WTC11 (cell line): ENCODE measurements around the gene MYRF. TPM values are rescaled to one million over a fixed set of nuclear protein-coding genes. Genes with fewer than 3 reads are reported as not detected.

Experiments used
- ATAC-seq: fragments of 200-7000 bp; cut with Tn5 transposase; 2 replicates; pipeline ENCODE4 v1.10.0; 2021; ENCODE audit warnings: mild to moderate bottlenecking, moderate library complexity
- CTCF ChIA-PET: fragments of 300-600 bp; sonication (Branson Sonifier 250); formaldehyde crosslinking; loops from one replicate; lab custom pipeline; 2021; ENCODE audit warnings: antibody characterized with exemption; lab: Charles Lee
- POLR2A ChIA-PET: fragments of 350-600 bp; sonication (Branson Sonifier 250); formaldehyde crosslinking; loops from one replicate; lab custom pipeline; 2021; ENCODE audit warnings: antibody characterized with exemption; lab: Charles Lee
- DNase-seq: peaks from one replicate; pipeline ENCODE4 v3.0.0; 2021; ENCODE audit warnings: low spot score
- H3K27ac Mint-ChIP-seq: 2 replicates; pipeline ENCODE4 v1.8.0; 2021; ENCODE audit warnings: mixed read lengths
- H3K27me3 Mint-ChIP-seq: 2 replicates; pipeline ENCODE4 v1.8.0; 2021; ENCODE audit warnings: low read depth, mild to moderate bottlenecking, moderate library complexity, mixed read lengths
- H3K36me3 Mint-ChIP-seq: 2 replicates; pipeline ENCODE4 v1.8.0; 2021; ENCODE audit warnings: mixed read lengths
- H3K4me1 Mint-ChIP-seq: 2 replicates; pipeline ENCODE4 v1.8.0; 2022; ENCODE audit warnings: mixed read lengths
- H3K4me3 Mint-ChIP-seq: 2 replicates; pipeline ENCODE4 v1.8.0; 2021; ENCODE audit warnings: mild to moderate bottlenecking, moderate library complexity, mixed read lengths
- H3K9me3 Mint-ChIP-seq: 2 replicates; pipeline ENCODE4 v1.8.0; 2021; ENCODE audit warnings: mixed read lengths
- CREB1 ChIP-seq: sonication (generic); formaldehyde crosslinking; IDR thresholded peaks from 2 replicates; pipeline ENCODE4 v1.8.0; 2023; ENCODE audit warnings: mild to moderate bottlenecking, missing genetic modification reagents
- ESRRA ChIP-seq: sonication (generic); formaldehyde crosslinking; IDR thresholded peaks from 2 replicates; pipeline ENCODE4 v1.8.1; 2022; ENCODE audit warnings: mild to moderate bottlenecking, missing genetic modification reagents, borderline replicate concordance
- HMGA2 ChIP-seq: fragments of 250-450 bp; sonication (Bioruptor Pico); IDR thresholded peaks from 2 replicates; pipeline ENCODE4 v1.4.0; 2021; ENCODE audit warnings: mild to moderate bottlenecking, moderate library complexity
- JAZF1 ChIP-seq: fragments of 250-450 bp; sonication (Bioruptor Pico); IDR thresholded peaks from 2 replicates; pipeline ENCODE4 v1.9.0; 2021; ENCODE audit warnings: moderate library complexity, mild to moderate bottlenecking, inconsistent platforms
- SMAD3 ChIP-seq: sonication (generic); formaldehyde crosslinking; IDR thresholded peaks from 2 replicates; pipeline ENCODE4 v1.8.0; 2022; ENCODE audit warnings: missing genetic modification reagents, mild to moderate bottlenecking, borderline replicate concordance
- SOX15 ChIP-seq: fragments of 250-450 bp; sonication (Bioruptor Pico); IDR thresholded peaks from 2 replicates; pipeline ENCODE4 v1.9.0; 2021; ENCODE audit warnings: mild to moderate bottlenecking
- TCF7 ChIP-seq: sonication (generic); formaldehyde crosslinking; IDR thresholded peaks from 2 replicates; pipeline ENCODE4 v1.8.0; 2022; ENCODE audit warnings: mild to moderate bottlenecking, low read depth, missing genetic modification reagents, moderate library complexity
- TP53 ChIP-seq: sonication (generic); formaldehyde crosslinking; IDR thresholded peaks from 2 replicates; pipeline ENCODE4 v1.8.1; 2023; ENCODE audit warnings: mild to moderate bottlenecking, missing genetic modification reagents
- ZNF121 ChIP-seq: sonication (generic); formaldehyde crosslinking; IDR thresholded peaks from 2 replicates; pipeline ENCODE4 v1.8.0; 2023; ENCODE audit warnings: missing genetic modification reagents
- ZNF416 ChIP-seq: fragments of 250-450 bp; sonication (Bioruptor Pico); IDR thresholded peaks from 2 replicates; pipeline ENCODE4 v1.9.0; 2021; ENCODE audit warnings: mild to moderate bottlenecking, inconsistent platforms
- total RNA-seq: library from RNA; stranded (reverse); gene quantifications from 3 replicates; pipeline ENCODE4 v1.2.3, GENCODE V29; 2021
- TF ChIP-seq, protein P1 (sequence below): sonication (generic); formaldehyde crosslinking; IDR thresholded peaks from 2 replicates; pipeline ENCODE4 v1.8.0; 2023; ENCODE audit warnings: mild to moderate bottlenecking, missing genetic modification reagents
- TF ChIP-seq, protein P2 (sequence below): fragments of 250-450 bp; sonication (Bioruptor Pico); IDR thresholded peaks from 2 replicates; pipeline ENCODE4 v1.9.0; 2021; ENCODE audit warnings: mild to moderate bottlenecking, borderline replicate concordance
- TF ChIP-seq, protein P3 (sequence below): sonication (generic); formaldehyde crosslinking; IDR thresholded peaks from 2 replicates; pipeline ENCODE4 v1.8.1; 2022; ENCODE audit warnings: missing genetic modification reagents, borderline replicate concordance
- TF ChIP-seq, protein P4 (sequence below): sonication (generic); formaldehyde crosslinking; IDR thresholded peaks from 2 replicates; pipeline ENCODE4 v1.8.0; 2023; ENCODE audit warnings: missing genetic modification reagents
- TF ChIP-seq, protein P5 (sequence below): sonication (generic); formaldehyde crosslinking; IDR thresholded peaks from 2 replicates; pipeline ENCODE4 v1.8.1; 2023; ENCODE audit warnings: mild to moderate bottlenecking, moderate library complexity, missing genetic modification reagents
- TF ChIP-seq, protein P6 (sequence below): sonication (generic); formaldehyde crosslinking; IDR thresholded peaks from 2 replicates; pipeline ENCODE4 v1.8.1; 2023; ENCODE audit warnings: mild to moderate bottlenecking, missing genetic modification reagents, moderate library complexity
- TF ChIP-seq, protein P7 (sequence below): sonication (generic); formaldehyde crosslinking; IDR thresholded peaks from 2 replicates; pipeline ENCODE4 v1.8.1; 2022; ENCODE audit warnings: mild to moderate bottlenecking, missing genetic modification reagents, moderate library complexity, borderline replicate concordance
- TF ChIP-seq, protein P8 (sequence below): sonication (generic); formaldehyde crosslinking; IDR thresholded peaks from 2 replicates; pipeline ENCODE4 v1.8.0; 2022; ENCODE audit warnings: mild to moderate bottlenecking, missing genetic modification reagents
- TF ChIP-seq, protein P9 (sequence below): sonication (generic); formaldehyde crosslinking; IDR thresholded peaks from 2 replicates; pipeline ENCODE4 v1.8.1; 2022; ENCODE audit warnings: low read depth, missing genetic modification reagents, borderline replicate concordance

The MYRF gene
- total RNA-seq, 1 experiment from 2014 or later: 5.9 TPM

DNA sequence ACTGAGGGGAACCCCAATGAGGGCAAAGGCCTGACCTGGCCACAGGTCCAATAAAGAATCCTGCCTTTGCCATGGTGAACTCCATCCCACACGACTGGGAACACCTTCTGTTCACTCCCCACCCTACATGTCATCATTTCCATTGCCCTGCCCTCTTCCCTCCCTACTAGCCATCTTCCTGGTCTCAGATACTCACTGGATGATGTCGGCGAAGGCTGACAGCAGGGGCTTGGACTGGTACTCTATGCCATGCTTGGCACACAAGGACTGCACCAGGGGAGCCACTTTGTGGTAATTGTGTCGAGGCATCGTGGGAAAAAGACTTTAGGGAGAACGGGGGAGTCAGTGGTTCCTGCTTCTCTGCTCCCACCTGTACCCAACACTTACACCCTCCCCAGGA, 50.2 kb downstream of the MYRF start (continued):
- TF ChIP-seq, protein P1, sequence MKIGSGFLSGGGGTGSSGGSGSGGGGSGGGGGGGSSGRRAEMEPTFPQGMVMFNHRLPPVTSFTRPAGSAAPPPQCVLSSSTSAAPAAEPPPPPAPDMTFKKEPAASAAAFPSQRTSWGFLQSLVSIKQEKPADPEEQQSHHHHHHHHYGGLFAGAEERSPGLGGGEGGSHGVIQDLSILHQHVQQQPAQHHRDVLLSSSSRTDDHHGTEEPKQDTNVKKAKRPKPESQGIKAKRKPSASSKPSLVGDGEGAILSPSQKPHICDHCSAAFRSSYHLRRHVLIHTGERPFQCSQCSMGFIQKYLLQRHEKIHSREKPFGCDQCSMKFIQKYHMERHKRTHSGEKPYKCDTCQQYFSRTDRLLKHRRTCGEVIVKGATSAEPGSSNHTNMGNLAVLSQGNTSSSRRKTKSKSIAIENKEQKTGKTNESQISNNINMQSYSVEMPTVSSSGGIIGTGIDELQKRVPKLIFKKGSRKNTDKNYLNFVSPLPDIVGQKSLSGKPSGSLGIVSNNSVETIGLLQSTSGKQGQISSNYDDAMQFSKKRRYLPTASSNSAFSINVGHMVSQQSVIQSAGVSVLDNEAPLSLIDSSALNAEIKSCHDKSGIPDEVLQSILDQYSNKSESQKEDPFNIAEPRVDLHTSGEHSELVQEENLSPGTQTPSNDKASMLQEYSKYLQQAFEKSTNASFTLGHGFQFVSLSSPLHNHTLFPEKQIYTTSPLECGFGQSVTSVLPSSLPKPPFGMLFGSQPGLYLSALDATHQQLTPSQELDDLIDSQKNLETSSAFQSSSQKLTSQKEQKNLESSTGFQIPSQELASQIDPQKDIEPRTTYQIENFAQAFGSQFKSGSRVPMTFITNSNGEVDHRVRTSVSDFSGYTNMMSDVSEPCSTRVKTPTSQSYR (CRISPR knock-in tag): no peak
- no peak for TF ChIP-seq HMGA2 (CRISPR knock-in tag)

DNA sequence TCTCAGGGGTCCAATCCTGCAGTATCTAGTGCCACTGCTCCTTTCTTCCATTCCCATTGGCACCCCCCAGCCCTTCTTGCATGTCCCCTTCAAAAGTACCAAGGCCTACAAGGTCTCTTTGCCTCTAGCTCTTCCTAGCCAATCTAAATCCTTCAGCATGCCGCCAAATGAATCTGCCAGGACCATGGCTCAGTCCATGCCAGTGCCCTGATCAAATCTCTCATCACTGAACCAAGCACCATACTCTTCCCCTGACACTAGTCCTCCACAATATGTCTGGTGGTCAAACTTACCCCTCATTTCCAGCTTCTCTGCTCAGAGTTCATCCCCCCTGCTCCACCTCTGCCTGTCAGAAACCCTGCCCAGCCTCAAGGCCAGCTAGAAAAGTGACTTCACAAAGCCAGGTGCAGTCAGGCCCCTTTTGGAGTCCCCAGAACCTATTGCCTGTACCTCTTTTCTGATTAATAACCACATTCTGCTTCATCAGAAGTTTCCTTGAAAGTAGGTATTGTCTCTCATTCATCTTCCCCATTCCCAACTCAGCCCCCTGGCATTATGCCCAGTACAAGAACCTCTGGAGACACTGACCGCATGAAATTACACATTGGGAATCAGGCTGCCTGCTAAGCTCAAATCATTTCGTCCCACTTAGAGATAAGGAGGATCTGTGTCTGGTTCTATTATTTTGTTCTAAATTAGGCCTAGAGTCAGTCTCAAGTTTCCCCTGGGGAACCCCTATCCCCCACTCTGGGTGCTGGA, 51.6 kb downstream of the MYRF start:
- ChIA-PET CTCF (interaction anchor here (1.2 kb wide), 1 partner anchor 11 kb away, joined by 3 read pairs; the partner anchor contains the start of gene FEN1), POLR2A (interaction anchor here (1.3 kb wide), 1 partner anchor 13 kb away, joined by 3 read pairs; the partner anchor contains the start of gene FADS1)
- H3K9me3 Mint-ChIP-seq: no peaks in the 10 kb centered on the region
- H3K36me3 Mint-ChIP-seq: peaks cover 73% of the 10 kb centered on the region
- H3K27me3 Mint-ChIP-seq: no peaks in the 10 kb centered on the region
- no peak for DNase-seq
- ATAC-seq: no peak
- no peak overlapping the region for H3K4me3 Mint-ChIP-seq
- no peak overlapping the region; the same call in 1 of the 2 replicates for H3K27ac Mint-ChIP-seq
- H3K4me1 Mint-ChIP-seq: no peaks in the 10 kb centered on the region
- TF ChIP-seq, protein P2, sequence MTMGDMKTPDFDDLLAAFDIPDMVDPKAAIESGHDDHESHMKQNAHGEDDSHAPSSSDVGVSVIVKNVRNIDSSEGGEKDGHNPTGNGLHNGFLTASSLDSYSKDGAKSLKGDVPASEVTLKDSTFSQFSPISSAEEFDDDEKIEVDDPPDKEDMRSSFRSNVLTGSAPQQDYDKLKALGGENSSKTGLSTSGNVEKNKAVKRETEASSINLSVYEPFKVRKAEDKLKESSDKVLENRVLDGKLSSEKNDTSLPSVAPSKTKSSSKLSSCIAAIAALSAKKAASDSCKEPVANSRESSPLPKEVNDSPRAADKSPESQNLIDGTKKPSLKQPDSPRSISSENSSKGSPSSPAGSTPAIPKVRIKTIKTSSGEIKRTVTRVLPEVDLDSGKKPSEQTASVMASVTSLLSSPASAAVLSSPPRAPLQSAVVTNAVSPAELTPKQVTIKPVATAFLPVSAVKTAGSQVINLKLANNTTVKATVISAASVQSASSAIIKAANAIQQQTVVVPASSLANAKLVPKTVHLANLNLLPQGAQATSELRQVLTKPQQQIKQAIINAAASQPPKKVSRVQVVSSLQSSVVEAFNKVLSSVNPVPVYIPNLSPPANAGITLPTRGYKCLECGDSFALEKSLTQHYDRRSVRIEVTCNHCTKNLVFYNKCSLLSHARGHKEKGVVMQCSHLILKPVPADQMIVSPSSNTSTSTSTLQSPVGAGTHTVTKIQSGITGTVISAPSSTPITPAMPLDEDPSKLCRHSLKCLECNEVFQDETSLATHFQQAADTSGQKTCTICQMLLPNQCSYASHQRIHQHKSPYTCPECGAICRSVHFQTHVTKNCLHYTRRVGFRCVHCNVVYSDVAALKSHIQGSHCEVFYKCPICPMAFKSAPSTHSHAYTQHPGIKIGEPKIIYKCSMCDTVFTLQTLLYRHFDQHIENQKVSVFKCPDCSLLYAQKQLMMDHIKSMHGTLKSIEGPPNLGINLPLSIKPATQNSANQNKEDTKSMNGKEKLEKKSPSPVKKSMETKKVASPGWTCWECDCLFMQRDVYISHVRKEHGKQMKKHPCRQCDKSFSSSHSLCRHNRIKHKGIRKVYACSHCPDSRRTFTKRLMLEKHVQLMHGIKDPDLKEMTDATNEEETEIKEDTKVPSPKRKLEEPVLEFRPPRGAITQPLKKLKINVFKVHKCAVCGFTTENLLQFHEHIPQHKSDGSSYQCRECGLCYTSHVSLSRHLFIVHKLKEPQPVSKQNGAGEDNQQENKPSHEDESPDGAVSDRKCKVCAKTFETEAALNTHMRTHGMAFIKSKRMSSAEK (CRISPR knock-in tag): no peak
- TF ChIP-seq ZNF121 (CRISPR knock-in tag) (no peak), ESRRA (no peak), JAZF1 (CRISPR knock-in tag) (no peak), TCF7 (no peak), CREB1 (CRISPR knock-in tag) (no peak), SOX15 (no peak), SMAD3 (no peak), ZNF416 (CRISPR knock-in tag) (no peak), TP53 (no peak)
- TF ChIP-seq, protein P3, sequence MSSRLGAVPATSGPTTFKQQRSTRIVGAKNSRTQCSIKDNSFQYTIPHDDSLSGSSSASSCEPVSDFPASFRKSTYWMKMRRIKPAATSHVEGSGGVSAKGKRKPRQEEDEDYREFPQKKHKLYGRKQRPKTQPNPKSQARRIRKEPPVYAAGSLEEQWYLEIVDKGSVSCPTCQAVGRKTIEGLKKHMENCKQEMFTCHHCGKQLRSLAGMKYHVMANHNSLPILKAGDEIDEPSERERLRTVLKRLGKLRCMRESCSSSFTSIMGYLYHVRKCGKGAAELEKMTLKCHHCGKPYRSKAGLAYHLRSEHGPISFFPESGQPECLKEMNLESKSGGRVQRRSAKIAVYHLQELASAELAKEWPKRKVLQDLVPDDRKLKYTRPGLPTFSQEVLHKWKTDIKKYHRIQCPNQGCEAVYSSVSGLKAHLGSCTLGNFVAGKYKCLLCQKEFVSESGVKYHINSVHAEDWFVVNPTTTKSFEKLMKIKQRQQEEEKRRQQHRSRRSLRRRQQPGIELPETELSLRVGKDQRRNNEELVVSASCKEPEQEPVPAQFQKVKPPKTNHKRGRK: no peak
- TF ChIP-seq, protein P4, sequence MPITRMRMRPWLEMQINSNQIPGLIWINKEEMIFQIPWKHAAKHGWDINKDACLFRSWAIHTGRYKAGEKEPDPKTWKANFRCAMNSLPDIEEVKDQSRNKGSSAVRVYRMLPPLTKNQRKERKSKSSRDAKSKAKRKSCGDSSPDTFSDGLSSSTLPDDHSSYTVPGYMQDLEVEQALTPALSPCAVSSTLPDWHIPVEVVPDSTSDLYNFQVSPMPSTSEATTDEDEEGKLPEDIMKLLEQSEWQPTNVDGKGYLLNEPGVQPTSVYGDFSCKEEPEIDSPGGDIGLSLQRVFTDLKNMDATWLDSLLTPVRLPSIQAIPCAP (CRISPR knock-in tag): no peak
- TF ChIP-seq, protein P5, sequence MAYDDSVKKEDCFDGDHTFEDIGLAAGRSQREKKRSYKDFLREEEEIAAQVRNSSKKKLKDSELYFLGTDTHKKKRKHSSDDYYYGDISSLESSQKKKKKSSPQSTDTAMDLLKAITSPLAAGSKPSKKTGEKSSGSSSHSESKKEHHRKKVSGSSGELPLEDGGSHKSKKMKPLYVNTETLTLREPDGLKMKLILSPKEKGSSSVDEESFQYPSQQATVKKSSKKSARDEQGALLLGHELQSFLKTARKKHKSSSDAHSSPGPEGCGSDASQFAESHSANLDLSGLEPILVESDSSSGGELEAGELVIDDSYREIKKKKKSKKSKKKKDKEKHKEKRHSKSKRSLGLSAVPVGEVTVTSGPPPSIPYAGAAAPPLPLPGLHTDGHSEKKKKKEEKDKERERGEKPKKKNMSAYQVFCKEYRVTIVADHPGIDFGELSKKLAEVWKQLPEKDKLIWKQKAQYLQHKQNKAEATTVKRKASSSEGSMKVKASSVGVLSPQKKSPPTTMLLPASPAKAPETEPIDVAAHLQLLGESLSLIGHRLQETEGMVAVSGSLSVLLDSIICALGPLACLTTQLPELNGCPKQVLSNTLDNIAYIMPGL (CRISPR knock-in tag): no peak
- TF ChIP-seq, protein P6, sequence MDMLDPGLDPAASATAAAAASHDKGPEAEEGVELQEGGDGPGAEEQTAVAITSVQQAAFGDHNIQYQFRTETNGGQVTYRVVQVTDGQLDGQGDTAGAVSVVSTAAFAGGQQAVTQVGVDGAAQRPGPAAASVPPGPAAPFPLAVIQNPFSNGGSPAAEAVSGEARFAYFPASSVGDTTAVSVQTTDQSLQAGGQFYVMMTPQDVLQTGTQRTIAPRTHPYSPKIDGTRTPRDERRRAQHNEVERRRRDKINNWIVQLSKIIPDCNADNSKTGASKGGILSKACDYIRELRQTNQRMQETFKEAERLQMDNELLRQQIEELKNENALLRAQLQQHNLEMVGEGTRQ (CRISPR knock-in tag): no peak
- TF ChIP-seq, protein P7, sequence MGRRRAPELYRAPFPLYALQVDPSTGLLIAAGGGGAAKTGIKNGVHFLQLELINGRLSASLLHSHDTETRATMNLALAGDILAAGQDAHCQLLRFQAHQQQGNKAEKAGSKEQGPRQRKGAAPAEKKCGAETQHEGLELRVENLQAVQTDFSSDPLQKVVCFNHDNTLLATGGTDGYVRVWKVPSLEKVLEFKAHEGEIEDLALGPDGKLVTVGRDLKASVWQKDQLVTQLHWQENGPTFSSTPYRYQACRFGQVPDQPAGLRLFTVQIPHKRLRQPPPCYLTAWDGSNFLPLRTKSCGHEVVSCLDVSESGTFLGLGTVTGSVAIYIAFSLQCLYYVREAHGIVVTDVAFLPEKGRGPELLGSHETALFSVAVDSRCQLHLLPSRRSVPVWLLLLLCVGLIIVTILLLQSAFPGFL: no peak
- TF ChIP-seq, protein P8, sequence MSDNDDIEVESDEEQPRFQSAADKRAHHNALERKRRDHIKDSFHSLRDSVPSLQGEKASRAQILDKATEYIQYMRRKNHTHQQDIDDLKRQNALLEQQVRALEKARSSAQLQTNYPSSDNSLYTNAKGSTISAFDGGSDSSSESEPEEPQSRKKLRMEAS (CRISPR knock-in tag): no peak
- TF ChIP-seq, protein P9, sequence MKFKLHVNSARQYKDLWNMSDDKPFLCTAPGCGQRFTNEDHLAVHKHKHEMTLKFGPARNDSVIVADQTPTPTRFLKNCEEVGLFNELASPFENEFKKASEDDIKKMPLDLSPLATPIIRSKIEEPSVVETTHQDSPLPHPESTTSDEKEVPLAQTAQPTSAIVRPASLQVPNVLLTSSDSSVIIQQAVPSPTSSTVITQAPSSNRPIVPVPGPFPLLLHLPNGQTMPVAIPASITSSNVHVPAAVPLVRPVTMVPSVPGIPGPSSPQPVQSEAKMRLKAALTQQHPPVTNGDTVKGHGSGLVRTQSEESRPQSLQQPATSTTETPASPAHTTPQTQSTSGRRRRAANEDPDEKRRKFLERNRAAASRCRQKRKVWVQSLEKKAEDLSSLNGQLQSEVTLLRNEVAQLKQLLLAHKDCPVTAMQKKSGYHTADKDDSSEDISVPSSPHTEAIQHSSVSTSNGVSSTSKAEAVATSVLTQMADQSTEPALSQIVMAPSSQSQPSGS: no peak
